GM19025 (cell line): ENCODE measurements around the gene POLE.

Experiments used
- ATAC-seq: cut with Tn5 transposase; IDR thresholded peaks from one replicate; pipeline ENCODE4 v1.9.1; 2021; ENCODE audit warnings: mild to moderate bottlenecking, low read depth, moderate library complexity; ENCODE audit not compliant: unreplicated experiment

POLE gene

GRCh38 chr12:132618683-132619043 is 68.5 kb downstream of the POLE start, which contains the start of gene P2RX2:
TSS of gene P2RX2 (plus strand) at chr12:132618776. CDS start at chr12:132618817, 41 bp downstream.
- ATAC-seq, result no peak

GRCh38 chr12:132617822-132618682 is 69.1 kb downstream of the POLE start:
- no peak for ATAC-seq

GRCh38 chr12:132617135-132617701 is 69.9 kb downstream of the POLE start:
- ATAC-seq, result no peak

- ATAC-seq, result no peak
Observed at GRCh38 chr12:132615579-132616038, 71.5 kb downstream of the POLE start.

- no peak for ATAC-seq
Observed at GRCh38 chr12:132614861-132615578, 72.1 kb downstream of the POLE start.

GRCh38 chr12:132614029-132614428 is 73.1 kb downstream of the POLE start:
- no peak for ATAC-seq

GRCh38 chr12:132611620-132612019 is 75.5 kb downstream of the POLE start:
- ATAC-seq, result no peak

GRCh38 chr12:132610866-132611602 is 76.1 kb downstream of the POLE start:
- no peak for ATAC-seq

- no peak for ATAC-seq
Observed at GRCh38 chr12:132610051-132610759, 76.9 kb downstream of the POLE start, which contains the start of gene LRCOL1. TSS of gene LRCOL1 (minus strand) at chr12:132610582. CDS start at chr12:132606251, 4,331 bp downstream.

GRCh38 chr12:132608231-132609171 is 78.6 kb downstream of the POLE start:
- ATAC-seq, result no peak

- ATAC-seq, result no peak
Observed at GRCh38 chr12:132606927-132607326, 80.2 kb downstream of the POLE start.

- ATAC-seq, result no peak
Observed at GRCh38 chr12:132606466-132606865, 80.7 kb downstream of the POLE start.

GRCh38 chr12:132605892-132606291 is 81.2 kb downstream of the POLE start:
- ATAC-seq, result no peak

- no peak for ATAC-seq
Observed at GRCh38 chr12:132604668-132605441, 82.3 kb downstream of the POLE start.

GRCh38 chr12:132604151-132604618 is 83.0 kb downstream of the POLE start:
- no peak for ATAC-seq

- no peak for ATAC-seq
Observed at GRCh38 chr12:132603240-132604150, 83.6 kb downstream of the POLE start.
